Stimulated activated CD4-positive, alpha-beta T cell treated with anti-CD3 and anti-CD28 coated beads, Interleukin-1b, Interleukin-23, amount 100 ng/mL, for 1 hour (primary cell): Measurements from ENCODE around the gene PRKCZ.

Experiments
- DNase-seq, 2 donors: peaks; one replicate each; pipeline ENCODE4 v3.0.0-alpha.2; 2020; ENCODE audit warnings: low read depth in 2 of 2

PRKCZ gene

GRCh38 chr1:2049718-2050431 is at the start of gene PRKCZ:
Gene PRKCZ, plus strand, starts transcription at chr1:2050411. Its CDS starts 220 bp downstream, at chr1:2050631.
- peak; percentile 87 to 88 for DNase-seq

GRCh38 chr1:2000432-2000831 is 49.8 kb upstream of the PRKCZ start:
- no peak for DNase-seq

- no peak for DNase-seq
Measured at GRCh38 chr1:2000850-2001249, 49.4 kb upstream of the PRKCZ start.

- DNase-seq: no peak
Measured at GRCh38 chr1:2001773-2002411, 48.3 kb upstream of the PRKCZ start.

- no peak for DNase-seq
Measured at GRCh38 chr1:2003541-2004131, 46.6 kb upstream of the PRKCZ start, which contains the start of gene CFAP74. Gene CFAP74, minus strand, starts transcription at chr1:2003786. Its CDS starts 12,830 bp downstream, at chr1:1990956.

GRCh38 chr1:2004856-2005255 is 45.4 kb upstream of the PRKCZ start:
- no peak for DNase-seq

GRCh38 chr1:2009101-2010053 is 40.8 kb upstream of the PRKCZ start:
- DNase-seq: no peak

- DNase-seq: no peak
Measured at GRCh38 chr1:2014181-2014580, 36.0 kb upstream of the PRKCZ start.

- DNase-seq: no peak
Measured at GRCh38 chr1:2014741-2015735, 35.2 kb upstream of the PRKCZ start.

- DNase-seq: no peak
Measured at GRCh38 chr1:2016123-2016522, 34.1 kb upstream of the PRKCZ start.

- no peak for DNase-seq
Measured at GRCh38 chr1:2018217-2019171, 31.7 kb upstream of the PRKCZ start.

GRCh38 chr1:2019172-2019543 is 31.1 kb upstream of the PRKCZ start, which contains the start of gene GABRD:
Gene GABRD, plus strand, starts transcription at chr1:2019345. Its CDS starts 79 bp downstream, at chr1:2019424.
- DNase-seq: no peak

GRCh38 chr1:2019571-2020309 is 30.5 kb upstream of the PRKCZ start:
- DNase-seq: no peak

- DNase-seq: no peak
Measured at GRCh38 chr1:2020310-2020655, 29.9 kb upstream of the PRKCZ start.

- DNase-seq: no peak
Measured at GRCh38 chr1:2021550-2021949, 28.7 kb upstream of the PRKCZ start.

- no peak for DNase-seq
Measured at GRCh38 chr1:2022063-2022770, 28.0 kb upstream of the PRKCZ start.

- DNase-seq: no peak
Measured at GRCh38 chr1:2023187-2023586, 27.0 kb upstream of the PRKCZ start.

- no peak for DNase-seq
Measured at GRCh38 chr1:2024451-2024850, 25.8 kb upstream of the PRKCZ start.
